ENCODE results near the gene DBI.

DNA sequence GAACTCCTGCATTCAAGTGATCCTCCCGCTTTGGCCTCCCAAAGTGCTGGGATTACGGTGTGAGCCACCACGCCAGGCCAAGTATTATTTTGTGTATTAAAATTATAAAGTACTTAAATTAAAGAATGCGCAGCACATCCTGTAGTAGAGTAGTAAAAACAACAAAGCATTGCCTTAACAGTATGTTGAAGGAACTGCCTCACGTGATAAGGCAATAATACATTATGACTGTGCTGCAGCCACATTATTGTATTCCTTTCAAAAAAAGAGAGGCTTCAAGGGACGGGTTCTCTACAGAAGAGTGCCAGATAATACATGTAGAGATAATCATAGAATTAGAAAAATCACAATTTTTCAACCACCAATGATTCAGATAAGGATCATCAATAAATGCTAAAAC, 33.8 kb upstream of the DBI start:
- TF ChIP-seq POLR2A (IDR thresholded peaks at IDR 0.05): no peak
- TF ChIP-seq, protein P1, sequence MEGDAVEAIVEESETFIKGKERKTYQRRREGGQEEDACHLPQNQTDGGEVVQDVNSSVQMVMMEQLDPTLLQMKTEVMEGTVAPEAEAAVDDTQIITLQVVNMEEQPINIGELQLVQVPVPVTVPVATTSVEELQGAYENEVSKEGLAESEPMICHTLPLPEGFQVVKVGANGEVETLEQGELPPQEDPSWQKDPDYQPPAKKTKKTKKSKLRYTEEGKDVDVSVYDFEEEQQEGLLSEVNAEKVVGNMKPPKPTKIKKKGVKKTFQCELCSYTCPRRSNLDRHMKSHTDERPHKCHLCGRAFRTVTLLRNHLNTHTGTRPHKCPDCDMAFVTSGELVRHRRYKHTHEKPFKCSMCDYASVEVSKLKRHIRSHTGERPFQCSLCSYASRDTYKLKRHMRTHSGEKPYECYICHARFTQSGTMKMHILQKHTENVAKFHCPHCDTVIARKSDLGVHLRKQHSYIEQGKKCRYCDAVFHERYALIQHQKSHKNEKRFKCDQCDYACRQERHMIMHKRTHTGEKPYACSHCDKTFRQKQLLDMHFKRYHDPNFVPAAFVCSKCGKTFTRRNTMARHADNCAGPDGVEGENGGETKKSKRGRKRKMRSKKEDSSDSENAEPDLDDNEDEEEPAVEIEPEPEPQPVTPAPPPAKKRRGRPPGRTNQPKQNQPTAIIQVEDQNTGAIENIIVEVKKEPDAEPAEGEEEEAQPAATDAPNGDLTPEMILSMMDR (IDR thresholded peaks at IDR 0.05): no peak

Data from prostate gland (tissue), 2 donors.